MM.1S (cell line): ENCODE data around the gene GPATCH4.

ENCODE experiments used
- CTCF ChIP-seq: fragments of 300-600 bp; sonication (generic); IDR thresholded peaks from 2 replicates; pipeline ENCODE4 v1.5.1; 2016; ENCODE audit warnings: antibody characterized with exemption, low read length, mixed read lengths
- EZH2 ChIP-seq: fragments of 300-600 bp; sonication (generic); optimal IDR thresholded peaks from 2 replicates; pipeline ENCODE3; 2017; ENCODE audit warnings: low read depth, mild to moderate bottlenecking, antibody characterized with exemption, low read length, mixed read lengths
- EZH2phosphoT487 ChIP-seq: fragments of 300-600 bp; sonication (generic); IDR thresholded peaks from 2 replicates; pipeline ENCODE4 v1.6.1; 2018; ENCODE audit warnings: antibody characterized with exemption, low read length

- TF ChIP-seq CTCF (no peak), EZH2phosphoT487 (no peak), EZH2 (no peak)
These were observed 43.4 kb upstream of the GPATCH4 start for GRCh38 chr1:156644640-156645039.
